Activated CD8-positive, alpha-beta memory T cell treated with anti-CD3 and anti-CD28 coated beads for 24 hours (primary cell): ENCODE data around the gene DDA1.

Experiments used
- DNase-seq: peaks from one replicate; pipeline ENCODE4 v3.0.0-alpha.2; 2020

DDA1 gene

DNA sequence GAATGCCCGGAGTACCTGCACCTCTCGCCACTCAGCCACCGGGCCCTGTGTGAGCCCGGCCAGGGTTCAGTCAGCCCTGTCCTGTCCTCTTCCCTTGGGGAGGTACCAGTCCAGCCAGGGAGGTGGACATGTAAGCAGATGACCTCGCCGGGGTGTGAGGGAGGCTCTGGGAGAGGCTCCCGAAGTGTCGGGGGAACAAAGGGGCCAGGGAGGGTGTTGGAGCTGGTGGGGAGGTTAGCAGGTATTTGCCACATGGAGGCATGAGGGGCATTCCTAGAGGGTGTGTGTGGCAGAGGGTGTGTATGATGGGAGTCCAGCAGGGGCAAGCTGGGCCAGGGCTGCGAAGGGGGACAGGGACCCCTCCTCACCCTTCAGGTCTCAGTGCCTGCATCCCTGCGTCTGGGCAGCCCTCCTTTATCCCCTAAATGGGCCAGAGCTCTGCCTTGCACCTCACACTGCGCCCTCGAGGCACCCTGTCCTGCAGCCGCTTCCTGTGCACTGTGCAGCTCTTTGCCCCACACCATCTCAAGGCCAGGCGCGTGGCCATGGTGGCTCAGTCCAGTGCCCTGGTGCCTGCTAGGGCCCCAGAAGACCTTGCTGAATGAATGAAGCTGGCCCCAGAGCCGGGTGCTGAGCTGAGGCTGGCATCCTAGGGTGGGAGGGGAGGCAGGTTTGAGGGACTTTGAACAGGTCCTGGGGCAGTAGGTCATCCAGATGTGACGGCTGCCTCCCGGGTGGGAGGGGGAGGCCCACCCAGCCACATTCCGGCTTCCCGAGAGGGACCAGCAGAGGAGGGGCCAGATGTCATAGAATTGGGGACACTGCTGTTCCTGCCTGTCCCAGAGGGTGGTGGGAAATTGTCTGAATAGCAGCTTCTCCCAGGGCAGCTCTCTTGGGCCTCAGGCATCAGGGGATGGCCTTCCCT, 3.1 kb downstream of the DDA1 start:
- DNase-seq = no peak

DNA sequence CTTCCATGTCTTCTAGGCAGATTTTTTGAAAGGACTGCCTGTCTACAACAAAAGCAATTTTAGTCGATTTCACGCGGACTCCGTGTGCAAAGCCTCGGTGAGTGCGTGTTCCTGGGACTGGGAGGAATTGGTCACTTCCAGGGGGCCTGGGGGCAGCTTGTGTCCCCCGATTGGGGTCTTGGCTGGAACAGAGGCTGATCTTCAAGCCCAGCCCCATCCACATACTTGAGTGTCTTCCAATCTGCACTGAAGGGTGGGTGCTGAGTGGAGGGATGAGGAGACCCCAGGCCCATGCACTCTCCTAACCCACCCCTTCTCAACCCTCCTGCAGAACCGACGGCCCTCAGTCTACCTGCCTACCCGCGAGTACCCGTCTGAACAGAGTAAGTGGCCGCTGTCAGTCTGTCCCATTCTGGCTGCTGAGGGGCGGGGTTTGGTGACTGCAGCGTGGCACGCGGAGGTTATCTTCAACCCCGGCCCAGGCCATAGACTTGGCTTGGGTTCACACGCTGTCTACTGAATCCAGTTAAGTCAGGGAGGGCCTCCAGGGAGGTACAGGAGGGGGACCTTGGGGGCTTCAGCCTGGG, 4.7 kb downstream of the DDA1 start:
- no peak for DNase-seq

DNA sequence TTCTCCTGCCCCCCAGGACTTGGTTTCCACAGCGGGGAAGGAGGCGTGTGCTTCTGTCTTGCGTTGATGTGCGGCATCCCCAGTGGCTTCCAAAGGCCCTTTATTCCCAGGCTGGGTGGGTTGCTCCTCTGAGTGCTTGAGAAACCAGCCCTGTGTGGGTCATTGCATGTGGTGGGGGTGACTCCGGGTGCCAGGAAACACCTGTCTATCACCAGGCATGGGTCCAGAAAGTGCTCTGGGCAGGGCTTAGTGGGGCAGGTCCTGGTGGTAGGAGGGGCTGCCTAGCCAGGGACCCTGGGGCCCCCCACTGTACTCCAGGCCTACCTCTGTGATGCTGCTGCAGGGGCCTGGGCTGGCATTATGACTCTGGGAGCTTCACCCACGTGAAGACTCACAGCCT, 9.6 kb downstream of the DDA1 start:
- no peak for DNase-seq

DNA sequence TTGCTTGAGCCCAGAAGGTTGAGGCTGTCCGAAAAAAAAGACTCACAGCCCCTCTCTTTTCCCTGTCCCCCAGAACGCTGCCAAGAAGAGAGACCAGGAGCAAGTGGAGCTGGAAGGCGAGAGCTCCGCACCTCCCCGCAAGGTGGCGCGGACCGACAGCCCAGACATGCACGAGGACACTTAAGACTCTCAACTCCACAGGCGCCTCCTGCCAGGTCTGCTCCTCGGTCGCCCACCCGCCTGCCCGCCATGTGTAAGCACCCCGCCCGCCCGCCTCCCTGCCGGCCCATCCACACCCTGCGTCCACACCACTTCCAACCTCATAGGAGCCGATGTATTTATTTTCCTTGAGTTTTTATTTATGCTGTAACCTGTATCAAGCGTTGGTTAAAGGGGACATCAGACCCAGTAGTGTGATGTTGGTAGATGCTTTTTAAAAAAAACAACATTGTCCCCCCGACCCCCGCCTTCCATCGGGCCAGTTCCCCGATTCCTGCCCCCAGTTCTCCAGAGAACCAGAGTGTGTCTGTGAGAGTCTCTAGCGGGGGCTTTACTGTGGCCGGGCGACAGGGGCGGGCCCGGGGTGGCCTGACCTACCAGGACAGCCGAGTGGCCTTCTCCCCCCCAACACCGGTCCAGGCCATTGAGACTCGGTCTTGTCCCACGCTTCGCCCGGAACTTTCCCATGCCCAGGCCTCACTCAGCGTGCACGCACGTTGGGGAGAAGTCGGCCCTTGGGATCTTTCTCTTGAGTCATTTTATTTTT, 10.3 kb downstream of the DDA1 start:
- DNase-seq = no peak

DNA sequence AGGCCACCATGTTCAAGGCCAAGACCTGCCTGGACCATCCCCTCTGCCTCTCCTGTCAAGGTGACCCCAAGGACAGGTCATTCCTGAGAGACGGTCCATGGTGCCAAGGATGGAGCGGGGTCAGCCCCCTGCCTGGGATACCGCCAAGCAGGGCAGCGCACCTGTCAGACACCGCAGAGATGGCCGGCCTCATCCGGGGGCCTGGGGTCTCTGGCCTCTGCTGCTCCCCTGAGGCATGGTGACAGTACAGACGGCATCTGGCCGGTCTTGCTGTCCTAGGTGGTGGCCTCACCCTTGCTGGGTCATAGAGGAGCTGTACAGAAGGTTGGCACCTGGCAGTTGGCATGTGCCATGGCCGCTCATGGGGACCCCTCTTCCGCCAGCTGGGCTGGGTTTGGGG, 11.1 kb downstream of the DDA1 start:
- no peak for DNase-seq

DNA sequence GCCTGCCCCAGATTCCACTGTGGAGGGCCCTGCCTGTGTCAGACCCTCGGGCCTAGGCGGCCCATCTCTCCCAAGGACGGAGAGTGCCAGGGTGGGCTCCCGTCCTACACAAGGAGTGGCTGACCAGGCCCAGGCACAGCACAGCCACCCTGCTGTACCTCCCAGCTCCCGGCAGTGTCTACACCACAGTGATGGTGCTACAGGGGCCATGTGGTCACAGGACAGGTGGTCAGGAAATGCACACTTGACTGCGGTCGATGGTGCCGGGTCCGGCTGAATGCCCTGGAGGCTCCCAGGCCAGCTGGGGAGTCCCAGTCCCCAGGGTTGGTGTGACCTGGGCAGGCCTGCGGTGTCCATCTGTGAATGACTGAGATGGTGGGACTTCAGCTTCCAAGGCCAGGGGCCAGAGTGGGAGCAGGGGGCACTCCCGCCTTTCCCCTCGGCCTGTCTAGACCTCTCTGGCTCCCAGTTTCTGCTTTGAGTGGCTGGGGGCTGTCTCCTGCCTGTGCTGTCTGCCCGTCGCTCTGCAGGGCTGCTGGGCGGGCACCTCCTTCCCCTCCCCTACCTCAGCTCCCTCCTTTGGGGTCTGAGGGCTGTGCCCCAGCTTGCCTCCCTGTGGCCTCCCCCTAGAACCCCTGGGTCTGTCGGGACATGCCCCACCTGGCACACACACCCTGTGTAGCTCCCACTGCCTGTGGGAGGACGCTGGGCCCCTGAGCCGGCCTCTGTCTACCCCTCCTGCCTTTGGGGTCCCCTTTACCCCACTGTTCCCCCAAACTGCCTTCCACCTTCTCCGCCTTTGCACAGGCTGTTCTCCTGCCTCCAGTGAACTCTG, 12.5 kb downstream of the DDA1 start:
- DNase-seq = no peak

DNA sequence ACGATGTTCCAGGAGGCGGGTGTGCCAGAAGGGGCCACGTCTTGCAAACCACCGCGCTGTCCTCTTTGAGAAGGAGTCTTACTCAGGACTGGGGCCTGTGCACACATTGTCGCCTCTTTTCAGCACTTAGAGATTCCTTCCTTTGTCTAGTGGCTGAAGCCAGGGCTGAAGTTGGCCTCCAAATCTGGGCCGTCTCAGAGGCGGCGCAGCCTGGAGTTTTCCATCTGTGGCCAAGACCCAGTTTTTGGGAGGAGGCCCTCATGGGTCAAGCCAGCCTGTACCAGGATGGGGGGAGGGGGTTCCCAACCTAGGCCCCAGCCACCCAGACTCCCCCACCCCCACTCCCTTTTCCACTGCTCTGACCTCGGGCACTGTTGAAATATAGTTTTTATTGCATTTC, 13.5 kb downstream of the DDA1 start:
- no peak for DNase-seq

DNA sequence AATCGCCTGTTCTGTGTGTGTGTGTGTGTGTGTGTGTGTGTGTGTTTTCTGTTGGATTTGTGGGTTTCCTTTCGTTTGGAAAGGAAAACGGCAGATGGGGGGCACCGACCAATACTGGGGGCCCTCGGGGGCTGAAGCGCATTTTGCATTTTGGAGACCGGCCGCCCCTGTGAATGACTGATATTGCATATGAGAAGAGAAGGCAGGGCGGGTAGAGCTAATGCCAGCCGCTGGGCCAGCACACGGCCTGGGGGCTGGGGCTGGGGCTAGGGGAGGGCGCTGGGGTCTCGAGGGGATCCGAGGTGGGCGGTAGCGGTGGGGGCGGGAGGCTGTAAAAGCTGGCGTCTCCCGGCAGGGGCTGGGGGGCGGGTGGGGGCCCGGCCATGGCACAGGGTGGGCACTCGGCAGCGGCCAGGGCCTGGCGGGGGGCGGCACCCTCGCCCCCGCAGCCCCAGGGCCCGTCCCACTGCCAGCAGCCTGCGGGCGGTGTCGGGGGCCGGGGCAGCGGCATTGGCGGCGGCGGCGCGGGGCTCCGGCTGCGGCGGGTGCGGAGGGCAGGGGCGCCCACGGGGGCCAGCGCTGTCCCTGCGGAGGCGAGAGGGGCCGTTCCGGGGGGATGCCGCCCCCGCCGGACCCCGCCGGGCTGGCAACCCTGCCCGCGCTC, 14.1 kb downstream of the DDA1 start:
- DNase-seq = no peak

DNA sequence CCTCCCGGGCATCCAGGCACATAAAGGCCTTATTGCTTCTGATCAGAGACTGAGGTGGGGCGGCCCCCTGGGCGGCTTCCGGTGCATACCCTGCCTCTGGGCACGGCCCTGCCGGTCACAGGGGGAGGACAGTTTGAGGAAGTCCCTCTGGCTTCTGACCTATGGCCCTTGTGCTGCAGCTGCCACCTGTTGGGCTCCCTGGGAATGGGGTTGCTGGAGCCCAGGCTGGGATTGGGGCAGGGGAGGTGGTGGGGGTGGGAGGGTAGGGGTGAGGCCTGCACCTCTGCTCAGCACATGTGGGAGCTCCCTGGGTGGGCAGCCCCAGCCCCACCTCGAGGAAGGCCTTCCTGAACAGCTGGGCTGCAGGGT, 14.6 kb downstream of the DDA1 start:
- DNase-seq = no peak

DNA sequence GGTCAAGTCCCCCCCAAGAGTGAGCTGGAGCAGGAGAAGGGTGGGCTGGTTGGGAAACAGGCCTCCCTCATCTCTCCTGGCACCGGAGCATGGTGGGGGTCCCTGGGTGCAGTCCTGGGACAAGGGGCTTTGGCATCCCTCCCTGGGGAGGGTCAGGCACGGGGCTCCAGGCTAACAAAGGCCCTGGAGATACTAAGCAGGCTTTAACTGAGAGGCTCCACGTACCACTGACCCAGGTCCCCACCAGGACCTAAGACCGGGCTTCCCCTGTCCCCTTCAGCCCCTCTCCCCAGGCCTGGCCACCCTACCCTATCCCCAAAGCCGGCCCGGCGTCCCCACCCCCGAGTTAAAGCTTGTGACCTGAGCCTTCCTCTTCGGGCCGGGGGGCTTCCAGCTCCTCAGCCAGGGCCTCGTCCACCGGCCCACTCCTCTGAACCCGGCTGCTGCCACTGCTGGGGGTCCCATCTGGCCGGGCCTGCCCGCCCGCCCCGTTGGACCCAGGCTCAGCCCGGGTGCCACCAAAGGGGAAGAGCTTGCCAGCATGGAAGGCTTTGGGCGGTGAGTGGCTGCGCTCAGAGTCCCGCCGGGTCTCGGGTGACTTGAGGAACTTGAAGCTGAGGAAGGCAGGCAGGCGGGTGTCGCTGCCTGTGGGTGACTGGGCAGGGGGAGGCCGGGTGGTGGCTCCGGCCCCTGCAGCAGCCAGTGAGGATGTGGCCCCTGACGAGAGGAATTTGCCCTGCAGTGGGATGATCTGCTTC, 15.2 kb downstream of the DDA1 start:
- no peak for DNase-seq

DNA sequence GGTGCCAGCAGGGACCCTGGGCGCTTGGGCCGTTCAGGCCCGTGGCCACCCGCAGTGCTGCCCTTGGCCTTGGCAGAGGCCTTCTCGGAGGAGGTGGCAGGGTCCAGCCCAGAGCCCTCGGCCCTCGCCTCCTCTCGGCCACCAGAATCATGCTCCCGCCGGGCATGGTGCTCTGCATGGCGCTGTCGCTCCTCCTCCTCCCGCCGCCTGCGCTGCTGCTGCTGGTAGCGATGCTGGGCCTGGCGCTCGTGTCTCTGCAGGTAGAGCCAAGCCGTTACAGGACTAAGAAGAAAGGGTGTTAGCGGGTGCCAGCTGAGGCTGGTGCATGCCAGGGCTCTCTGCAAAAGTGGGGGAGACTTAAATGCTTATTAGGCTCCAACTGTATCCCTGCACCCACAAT, 15.8 kb downstream of the DDA1 start:
- DNase-seq = no peak

DNA sequence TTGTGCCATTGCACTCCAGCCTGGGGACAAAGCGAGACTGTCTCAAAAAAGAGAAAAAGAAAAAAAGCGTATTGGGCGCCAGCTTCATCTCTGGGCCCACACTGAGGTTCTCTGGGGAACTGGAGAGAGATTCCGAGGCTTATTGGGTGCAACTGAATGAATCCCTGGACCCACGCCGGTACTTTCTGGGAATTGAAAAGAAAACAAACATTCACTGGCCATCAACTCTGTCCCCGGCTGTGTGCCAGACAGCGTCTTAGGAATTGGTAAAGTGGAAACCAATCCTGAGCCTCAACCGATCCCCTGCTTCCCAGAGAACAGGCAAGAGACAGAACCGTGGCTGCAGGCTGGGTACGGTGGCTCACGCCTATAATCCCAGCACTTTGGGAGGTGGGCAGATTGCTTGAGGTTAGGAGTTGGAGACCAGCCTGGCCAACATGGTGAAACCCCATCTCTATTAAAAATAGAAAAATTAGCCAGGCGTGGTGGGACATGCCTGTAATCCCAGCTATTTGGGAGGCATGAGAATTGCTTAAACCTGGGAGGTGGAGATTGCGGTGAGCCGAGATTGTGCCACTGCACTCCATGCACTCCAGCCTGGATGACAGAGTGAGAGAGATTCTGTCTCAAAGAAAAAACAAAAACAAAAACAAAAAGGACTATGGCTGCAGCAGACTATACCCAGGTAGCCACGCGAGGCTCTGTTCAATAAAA, 16.7 kb downstream of the DDA1 start:
- no peak for DNase-seq

DNA sequence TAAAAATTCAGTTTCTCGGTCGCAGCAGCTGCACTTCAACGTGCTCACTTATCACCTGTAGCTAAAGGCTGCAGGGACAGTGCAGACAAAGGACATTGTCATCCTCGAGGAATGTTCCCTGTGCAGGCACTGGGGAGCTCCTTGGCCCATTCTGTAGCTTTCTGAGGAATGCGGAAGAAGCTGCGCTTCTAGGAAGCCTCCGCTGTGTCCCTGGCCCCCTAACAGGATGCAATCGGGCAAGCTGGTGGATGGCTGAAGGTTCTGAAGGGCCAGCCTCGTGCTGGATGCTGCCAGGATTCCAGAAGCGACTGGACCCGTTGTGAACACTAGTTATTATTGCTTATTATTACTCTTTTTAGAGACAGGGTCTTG, 17.2 kb downstream of the DDA1 start:
- no peak for DNase-seq

DNA sequence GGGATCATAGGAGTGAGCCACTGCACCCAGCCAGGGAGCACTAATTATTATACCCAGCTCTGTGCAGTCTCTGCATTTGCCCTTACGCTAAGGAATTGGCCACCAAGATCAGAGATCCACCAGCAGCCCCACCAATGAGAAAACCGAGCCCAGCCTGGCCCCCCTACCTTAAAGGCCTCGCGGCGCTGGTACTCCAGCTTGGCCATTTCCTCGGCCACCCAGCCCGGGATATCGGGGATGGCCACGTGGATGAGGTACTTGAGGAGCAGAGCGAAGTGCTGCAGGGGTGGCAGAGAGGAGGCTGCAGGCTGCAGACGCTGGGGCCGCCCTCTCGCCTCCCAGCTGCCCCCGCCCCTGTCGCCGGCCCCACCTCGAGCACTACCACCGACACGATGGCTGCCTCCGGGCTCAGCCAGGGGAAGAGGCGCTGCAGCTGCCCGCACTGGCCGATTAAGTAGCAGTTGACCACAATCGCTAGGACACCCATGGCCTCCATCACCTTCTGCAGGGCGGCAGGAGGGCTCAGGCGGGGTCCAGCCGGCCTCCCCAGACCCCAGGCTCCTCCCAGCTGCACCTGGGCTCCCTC, 17.8 kb downstream of the DDA1 start:
- no peak for DNase-seq

DNA sequence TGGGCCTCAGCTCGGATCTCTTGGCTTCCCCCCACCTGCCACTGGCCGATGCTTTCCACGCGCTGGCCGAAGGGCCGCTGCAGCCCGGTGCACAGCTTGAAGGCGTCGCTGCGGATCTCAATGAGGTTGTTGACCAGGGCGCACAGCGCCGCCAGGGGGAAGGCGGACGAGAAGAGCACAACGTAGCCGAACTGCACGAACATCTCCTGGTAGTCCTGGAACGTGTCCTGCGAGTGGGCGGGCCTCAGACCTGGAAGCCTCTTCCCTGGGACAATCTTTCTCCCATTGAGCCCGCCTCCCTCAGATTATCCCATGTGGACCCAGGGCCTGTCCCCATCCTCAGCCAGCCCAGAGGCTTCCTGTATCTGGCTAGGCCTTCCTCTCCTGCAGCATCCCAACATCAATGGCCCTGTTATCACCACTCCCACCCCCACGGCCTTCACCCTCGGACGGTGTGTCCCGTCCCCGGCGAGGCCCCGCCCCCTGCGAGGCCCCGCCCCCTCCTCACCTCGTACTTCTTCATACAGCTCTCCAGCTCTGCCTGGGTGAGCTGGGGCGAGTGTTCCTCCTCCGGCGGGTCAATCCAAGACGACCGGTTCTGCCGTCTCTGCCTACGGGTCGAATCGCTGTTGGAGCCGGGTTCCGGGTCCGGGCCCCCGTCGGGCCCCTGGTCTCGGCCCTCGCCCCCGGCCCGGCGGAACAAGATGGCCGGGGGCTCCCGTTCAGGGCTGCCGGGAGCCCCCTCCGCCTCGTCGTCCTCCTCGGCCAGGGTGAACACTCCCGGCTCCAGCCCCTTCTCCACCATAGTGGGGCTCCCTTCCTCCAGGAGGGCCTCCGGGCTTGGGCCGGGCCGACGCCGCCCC, 18.5 kb downstream of the DDA1 start:
- DNase-seq = peak; percentile 83

DNA sequence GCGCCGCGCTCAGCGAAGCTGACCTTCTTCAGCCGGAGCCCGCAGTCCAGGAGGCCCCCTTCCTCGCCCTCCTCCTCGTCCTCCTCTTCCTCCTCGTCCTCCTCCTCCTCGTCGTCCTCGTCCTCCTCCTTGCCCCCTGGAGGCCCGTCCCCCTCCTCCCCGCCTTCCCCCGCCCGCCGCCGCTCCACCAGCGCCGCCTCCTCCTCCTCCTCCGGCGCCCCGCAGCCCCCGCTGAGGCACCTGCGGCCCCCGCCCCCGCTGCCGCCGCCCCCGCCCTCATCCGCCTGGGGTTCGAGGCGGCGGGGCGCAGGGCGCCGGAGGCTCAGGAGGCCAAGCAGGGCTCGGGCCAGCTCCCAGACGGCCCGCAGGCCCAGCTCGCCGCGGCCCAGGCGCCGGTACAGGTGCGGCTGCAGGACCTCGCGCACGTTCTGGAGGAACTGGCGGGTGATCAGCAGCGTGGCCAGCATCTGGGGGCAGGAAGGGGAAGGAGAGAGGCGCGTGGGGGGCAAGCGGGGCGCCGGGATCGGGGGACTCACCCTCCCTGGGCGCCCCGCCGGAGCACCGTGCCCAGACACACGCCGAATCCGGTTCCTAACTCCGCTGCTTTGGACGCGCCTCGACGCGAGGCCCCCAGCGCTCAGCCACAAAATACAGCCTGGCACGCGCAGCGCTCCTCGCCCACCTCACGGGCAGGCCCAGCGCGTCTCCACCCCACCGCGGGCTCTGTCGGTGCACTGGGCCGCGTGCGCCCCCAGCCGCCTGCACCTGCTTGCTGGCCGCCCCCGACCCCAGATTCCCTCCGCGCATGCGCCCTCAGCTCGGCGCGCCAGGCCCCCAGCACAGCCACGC, 19.4 kb downstream of the DDA1 start:
- DNase-seq = peak; percentile 74

DNA sequence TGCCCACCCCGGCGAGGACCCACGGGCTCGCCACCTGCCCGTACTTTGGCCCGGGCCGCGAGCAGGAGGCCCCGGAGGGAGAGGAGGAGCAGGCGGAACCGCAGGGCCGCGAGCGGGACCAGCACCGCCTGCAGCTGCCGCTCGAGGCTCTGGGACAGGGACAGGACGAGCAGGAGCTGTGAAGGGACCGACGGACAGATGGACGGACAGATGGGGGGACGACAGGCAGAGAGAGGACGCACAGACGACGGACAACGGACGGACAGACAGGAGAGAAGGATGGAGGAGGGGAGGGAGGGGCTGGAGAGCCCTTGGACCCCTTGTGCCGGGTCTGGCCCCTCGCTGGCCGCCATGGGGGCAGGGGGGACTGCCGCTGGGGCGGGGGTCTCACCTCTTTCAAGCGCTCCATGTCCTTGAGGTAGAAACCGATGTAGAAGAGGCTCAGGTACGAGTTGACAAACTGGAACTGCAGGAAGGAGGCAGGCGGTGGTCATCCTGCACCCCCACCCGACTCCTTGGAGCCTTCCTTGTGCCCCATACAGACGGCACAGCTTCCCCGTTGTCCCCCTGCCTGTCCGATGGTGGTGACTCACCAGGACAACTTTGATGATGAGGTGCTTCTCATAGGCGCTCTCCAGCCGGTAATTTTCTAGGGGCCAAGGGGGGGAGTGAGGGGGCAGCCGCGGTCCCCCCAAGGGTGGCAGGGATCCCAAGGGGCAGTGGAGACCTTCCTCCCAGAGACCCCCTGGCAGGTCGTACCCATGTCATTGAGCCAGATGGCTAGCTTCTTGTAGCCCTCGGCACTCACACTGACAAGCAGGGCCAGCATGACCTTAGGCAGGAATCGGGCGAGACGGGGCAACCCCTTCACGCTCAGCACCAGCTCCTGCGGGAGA, 20.3 kb downstream of the DDA1 start:
- peak; percentile 71 for DNase-seq
